ENCODE results near the gene NPTN.
"Not testable (repeated sequence)": the region's sequence is repeated elsewhere in the genome, so short reads cannot be mapped to it uniquely, and the experiment has no call there.

NPTN gene

DNA sequence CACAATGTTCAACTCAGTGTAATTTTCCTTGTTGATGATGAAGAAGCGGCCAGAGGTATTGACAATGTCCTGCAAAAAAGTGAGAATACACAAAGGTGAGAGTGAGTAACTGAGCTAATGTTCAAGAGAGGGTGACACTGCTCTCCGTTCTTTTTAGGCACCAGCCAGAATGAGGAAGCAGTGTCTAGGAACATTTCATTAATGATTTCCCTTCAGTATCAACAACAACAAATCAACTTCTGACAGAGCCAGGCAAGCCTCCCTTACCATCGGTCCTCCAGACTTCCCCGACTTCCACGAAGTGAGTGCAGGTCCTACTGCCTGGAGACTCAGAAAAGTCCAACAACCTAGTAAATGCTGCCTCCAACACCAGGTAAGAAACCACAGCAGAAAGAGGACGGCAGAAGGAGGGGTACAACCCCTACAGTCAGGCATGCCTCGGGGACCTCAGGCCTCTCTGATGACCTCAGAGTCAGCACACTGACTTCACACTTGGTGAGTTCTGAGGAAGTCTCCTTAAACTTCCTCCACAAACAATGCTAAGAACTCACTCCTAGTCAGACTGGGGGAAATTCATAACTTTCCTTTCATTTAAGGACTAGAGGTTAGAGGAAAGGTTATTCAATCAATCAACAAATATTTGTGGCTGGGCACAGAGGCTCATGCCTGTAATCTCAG, 62.7 kb downstream of the NPTN start:
- DNase-seq (ENCODE audit: low read depth, low spot score): no peak

DNA sequence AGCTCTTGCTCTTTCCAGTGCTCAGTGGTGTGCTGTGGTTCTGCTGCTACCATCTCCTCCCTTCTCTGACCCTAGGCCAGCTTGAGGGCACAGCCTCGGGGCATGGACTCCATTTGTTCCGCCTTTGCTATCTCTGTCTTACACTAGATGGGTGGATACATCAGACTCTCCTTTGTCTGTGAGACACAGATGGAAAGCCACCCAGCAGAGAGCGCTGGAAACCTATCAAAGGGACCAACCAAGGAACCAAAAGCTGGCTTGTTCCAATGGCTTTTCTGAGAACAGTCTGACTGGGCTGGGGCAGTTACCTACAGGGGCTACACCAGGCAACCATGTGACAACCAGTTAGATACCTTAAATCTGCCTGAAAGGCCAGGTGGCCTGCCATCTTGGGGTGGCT, 63.8 kb downstream of the NPTN start:
- DNase-seq (ENCODE audit: low read depth, low spot score): no peak

DNA sequence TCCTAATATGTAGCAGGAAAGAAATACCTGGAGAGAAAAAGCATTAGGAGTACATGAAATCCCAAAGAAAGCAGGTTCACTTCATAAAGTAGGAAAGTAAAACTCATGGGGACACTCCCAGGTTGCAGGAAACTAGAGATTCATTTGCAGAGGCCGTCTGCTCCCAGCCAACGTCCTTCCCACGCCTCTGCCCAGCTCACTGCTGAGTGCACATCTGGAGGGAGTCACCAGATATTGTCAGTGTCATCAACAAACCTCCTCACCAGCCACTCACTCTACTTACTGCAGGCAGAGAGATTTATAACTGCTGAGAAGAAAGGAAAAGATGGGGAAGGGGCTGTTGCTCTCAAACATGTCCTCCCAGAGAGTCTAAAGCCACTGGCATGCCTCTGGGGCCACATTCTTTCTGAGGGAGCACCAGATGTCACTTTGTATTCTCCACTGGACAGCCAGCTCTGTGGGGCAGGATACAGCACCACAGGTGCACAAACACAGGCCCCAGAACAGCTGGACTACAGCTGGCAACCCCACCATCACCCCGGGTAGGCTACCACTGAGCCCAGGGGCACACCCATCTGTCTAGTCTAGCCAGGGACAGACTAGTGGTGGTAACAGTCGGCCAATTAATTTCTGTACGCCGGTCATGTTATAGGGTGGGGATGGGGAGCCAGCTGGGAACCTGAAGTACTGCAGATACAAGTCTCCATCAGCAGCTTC, 64.5 kb downstream of the NPTN start:
- no peak for DNase-seq (ENCODE audit: low read depth, low spot score)

DNA sequence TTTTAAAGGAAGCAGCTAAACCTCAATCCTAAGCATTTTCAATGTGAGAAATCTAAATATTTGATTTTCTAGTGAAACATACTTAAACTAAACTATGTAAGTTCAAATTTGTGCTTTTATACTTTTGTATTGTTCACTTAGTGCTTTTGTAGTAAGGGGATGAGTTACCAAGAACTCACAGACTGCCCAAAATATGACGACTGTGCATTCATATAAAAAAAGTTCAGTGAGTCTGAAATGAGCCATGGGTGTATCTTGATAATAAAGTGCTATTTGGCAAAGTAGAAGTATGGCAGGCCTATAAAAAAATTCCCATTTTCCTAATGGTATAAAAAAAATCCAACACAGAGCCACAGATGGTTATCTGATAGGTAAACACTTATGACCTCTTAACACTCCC, 66.2 kb downstream of the NPTN start:
- no peak for DNase-seq (ENCODE audit: low read depth, low spot score)

DNA sequence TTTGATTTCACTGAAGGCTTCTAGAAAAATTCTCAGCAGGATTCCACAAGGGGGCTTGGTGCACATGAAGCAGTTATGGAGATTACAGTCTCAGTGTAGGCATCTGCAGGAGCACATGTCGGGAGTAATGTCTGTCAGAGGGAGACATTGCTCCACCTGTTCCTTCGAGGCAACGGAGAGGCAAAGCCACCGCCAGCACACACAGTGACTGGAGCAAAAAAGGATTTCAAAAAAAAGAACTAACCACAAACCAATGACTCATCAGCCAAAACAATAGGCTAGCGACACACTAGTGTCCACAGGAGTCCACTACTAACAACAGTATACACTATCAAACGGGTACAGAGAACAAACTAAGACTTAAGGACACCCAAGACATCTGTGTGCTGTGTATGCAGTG, 68.9 kb downstream of the NPTN start:
- DNase-seq (ENCODE audit: low read depth, low spot score): no peak

DNA sequence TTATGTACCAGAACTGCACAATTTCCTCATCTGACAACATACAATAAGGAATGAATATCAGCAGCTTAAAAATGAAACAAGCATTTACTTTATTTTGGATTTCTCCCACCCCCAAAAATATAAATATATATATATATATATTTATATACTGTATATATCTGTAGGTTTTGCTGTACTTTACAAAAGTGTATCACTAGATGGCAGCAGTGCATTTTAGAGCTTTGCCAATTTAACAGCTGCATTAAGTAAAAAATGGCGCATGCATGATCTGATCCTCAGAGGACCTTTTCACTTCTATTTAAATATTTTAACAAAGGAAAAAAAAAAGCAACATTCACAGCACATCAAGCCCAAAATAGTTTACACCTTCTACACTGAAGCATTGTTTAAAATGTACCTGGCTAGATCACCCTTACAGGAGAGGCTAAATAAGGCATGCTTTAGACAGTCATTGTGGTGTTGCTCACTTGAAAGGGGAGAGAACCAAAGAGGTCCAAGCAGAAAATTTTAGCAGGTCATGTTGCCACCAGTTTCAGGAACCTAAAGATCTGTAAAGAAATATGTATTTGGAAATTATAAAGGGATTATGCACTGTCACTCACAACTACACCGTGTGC, 72.6 kb downstream of the NPTN start:
- DNase-seq (ENCODE audit: low read depth, low spot score): peak; percentile 50

DNA sequence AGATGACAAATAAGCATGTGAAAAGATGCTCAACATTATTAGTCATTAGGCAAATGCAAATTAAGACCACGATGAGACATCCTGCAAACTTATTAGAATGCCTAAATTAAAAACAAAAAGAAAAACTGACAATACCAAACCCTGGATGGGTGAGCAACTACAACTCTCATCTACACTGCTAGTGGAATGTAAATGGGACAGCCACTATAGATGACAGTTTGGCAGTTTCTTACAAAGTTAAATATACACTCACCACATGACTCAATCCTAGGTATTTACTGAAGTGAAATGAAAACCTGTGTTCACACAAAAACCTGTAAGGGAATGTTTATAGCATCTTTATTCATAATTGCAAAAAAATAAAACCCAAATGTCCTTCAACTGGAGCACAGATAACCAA, 74.7 kb downstream of the NPTN start:
- DNase-seq (ENCODE audit: low read depth, low spot score): no peak

DNA sequence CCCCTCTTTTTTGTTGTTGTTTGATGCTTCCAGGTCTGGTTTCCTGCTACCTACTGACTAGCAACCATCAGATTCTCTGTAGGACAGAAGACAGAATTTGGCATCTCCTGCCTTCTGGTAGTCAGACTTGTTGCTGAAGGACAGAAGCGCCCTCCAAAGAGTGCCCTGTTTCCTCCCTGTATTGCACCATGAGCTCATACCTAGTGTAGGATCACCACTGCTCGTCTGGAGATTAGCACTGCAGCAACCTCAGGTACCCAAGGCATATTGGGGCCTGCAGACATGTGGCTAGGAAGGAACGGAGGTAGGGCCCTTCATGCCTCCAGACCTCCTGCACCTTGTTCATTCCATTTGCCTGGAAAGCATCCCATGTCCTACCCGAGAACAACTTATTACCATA, 78.1 kb downstream of the NPTN start:
- no peak for DNase-seq (ENCODE audit: low read depth, low spot score)

DNA sequence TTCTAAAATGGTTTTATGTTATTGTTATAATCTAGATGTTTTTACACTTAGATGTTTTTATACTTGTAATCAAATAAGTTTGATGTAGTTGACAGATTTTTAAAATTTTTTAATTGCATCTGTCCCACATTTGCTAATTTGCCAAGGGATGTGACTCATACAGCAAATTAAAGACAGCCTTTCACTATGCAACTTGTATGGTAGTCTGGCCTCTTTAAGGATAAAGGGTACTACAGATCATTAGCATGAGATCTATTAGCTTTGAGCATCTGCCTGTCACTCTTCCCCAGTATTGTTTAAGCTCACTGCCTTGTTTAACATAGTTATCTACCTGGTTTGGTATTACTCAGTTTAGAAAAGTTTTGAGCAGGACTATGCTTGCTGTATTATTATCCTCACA, 83.0 kb downstream of the NPTN start:
- DNase-seq (ENCODE audit: low read depth, low spot score): no peak

DNA sequence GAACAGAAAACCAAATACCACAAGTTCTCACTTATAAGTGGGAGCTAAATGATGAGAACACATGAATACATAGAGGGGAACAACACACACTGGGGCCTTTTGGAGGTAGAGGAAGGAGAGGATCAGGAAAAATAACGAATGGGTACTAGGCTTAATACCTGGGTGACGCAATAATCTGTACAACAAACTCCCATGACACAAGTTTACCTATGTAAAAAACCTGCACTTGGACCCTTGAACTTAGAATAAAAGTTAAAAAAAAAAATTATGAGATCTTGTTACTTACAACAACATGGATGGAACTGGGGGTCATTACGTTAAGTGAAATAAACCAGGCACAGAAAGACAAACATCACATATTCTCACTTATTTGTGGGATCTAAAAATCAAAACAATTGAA, 84.3 kb downstream of the NPTN start:
- not testable (repeated sequence) for DNase-seq (ENCODE audit: low read depth, low spot score)

DNA sequence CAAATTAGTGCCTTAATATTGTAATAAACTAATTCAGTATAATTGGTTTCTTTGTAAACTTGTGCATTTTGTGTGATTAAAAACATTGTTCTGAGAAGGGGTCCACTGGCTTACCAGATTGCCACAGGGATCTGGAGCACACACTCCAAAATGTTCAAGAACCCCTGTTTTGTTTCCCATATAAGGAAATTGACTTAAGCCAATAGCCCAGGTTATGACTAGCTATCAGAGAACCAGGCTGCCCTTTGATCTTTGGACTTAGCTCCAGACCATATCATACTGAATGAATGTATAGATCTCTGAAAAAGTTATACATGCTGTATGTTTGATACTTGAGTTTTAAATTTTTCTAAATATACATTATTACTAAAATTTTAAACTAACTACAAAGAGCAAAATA, 91.7 kb downstream of the NPTN start:
- no peak for DNase-seq (ENCODE audit: low read depth, low spot score)

DNA sequence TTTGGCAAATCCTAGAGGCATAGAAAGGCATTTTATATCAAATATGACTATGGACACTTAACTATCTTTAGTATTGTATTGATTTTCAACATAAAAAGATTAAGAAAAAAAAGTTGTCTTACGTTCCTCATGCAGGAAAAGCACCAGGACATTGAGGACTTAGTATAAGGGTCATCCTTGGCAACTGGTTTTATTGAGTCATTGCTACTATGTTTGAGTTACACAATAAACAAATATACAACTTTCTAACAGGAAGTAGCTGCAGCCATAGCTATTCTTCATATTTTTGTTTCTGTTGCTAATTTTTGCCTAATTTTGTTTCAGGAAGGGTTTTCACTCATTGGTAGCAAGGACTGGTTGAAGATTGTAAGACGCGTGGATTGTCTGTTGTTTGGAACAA, 93.0 kb downstream of the NPTN start:
- no peak for DNase-seq (ENCODE audit: low read depth, low spot score)

DNA sequence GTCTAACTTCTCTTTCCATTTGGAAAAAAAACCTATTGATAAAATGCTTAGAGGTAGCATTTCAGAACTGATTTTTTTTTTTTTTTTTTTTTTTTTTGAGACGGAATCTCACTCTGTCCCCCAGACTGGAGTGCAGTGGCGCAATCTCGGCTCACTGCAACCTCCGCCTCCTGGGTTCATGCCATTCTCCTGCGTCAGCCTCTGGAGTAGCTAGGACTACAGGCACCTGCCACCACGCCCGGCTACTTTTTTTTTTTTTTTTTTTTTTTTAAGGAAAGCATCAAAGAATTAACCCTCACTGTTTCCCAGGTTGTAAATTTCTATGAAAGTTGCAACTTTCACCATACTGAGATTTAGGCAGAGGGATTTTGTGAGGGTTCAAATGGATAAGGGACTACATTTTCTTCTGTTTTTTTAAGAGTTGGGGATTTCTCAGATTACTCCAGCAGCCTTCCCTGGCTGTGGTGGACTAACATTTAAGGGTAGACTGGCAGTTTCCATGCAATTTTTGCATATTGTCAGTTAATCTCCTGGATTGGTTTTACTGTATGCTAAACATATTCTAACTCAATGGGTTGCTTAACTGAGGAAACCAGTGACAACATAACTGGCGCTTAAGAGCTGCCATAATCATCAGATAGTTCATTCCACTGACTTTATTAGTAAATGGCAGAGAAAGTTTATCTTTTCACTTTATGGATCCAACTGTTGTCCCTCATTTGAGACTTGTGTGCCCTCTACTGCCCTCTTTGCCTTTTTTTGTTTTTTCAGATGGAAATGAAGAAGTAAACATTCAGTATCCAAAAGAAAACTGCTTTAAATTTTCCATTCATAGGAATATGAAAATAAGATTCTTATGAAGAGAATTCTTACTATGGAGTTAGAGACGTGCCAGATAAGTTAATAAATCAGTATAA, 93.7 kb downstream of the NPTN start:
- DNase-seq (ENCODE audit: low read depth, low spot score): no peak

DNA sequence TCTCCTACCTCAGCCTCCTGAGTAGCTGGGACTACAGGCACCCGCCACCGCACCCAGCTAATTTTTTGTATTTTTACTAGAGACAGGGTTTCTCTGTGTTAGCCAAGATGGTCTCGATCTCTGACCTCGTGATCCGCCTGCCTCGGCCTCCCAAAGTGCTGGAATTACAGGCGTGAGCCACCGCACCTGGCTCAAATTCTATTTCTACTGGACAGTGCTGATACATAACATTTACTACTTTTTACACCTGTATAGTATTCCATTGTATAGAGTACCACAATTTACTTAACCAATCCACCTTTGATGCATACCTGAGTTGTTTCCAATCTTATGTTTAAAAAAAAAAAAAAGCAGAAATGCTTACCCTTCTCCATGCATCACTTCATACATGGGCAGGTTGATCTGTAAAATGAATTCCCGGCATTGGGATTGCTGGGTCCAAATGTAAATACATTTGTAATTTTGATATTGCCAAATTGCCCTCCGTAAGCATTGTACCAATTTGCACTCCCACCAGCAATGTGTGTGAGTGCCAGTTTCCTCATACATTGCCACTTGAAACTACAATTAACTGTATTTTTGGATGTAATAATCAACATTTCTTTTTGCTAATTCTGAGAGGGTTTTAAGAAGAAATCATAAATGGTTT, 94.5 kb downstream of the NPTN start:
- DNase-seq (ENCODE audit: low read depth, low spot score): no peak

DNA sequence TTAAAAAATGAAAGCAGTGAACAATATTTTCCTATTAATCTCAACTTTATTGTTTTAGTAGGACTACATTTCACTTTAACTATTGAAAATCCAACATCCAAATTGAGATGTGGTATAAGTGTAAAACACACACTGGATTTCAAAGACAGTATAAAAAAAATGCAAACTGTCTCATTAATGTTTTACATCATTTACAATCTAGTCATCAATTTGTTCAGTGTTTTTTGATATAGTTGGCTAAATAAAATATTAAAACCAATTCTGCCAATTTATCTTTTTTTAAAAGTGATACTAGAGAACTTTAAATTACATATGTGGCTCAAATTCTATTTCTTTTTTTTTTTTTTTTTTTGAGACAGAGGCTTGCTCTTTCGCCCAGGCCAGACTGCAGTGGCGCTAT, 95.1 kb downstream of the NPTN start:
- DNase-seq (ENCODE audit: low read depth, low spot score): no peak

DNA sequence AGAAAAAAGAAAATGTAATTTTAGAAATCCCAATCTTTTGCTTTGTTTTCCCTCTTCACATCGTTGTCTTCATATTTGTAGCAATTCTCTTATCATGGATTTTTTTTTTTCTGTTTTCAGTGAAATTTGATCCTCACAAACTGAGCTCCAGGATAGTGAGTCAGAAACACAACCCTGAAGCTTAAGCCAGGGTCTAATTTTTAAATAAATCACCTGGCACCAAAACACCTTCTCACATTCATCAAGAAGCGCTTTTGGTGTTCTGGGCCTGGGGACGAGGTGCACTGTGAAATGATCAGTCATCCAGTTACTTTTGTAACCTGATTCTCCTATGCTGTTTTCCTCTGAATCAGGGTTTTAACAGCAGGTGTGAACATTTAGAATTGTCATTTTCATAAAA, 102.5 kb downstream of the NPTN start:
- no peak for DNase-seq (ENCODE audit: low read depth, low spot score)

DNA sequence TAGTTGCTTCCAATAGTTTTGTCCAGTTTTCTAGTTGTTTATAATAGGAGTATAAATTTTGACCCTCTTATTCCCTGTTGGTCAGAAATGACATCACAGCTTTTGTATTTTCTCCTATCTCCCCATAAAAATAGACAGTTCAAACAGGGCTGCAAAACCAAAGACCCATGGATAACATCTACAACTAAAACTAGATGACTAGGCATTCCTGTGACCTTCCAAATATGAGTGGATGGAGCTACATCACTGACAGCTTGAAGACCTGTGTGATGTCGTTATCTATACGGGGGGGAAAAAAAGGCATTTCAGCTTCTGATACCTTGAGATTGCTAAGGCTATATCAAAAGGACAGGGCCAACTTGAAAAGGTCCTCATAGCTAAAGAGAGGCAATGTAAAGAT, 105.6 kb downstream of the NPTN start:
- no peak for DNase-seq (ENCODE audit: low read depth, low spot score)

DNA sequence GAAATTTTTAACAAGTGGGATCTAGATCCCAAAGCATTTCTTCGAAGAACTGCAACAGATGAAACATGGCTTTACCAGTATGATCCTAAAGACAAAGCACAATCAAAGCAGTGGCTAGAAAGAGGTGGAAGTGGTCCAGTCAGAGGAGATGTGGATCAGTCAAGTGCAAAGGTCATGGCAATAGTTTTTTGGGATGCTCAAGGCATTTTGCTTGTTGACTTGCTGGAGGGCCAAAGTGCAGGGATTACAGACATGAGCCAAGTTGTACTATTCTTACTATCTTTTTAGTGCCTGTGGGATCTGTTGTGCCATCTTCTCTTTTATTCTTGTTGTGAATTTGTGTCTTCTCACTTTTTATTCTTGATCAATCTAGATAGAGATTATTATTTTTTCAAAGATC, 108.3 kb downstream of the NPTN start:
- DNase-seq (ENCODE audit: low read depth, low spot score): no peak

DNA sequence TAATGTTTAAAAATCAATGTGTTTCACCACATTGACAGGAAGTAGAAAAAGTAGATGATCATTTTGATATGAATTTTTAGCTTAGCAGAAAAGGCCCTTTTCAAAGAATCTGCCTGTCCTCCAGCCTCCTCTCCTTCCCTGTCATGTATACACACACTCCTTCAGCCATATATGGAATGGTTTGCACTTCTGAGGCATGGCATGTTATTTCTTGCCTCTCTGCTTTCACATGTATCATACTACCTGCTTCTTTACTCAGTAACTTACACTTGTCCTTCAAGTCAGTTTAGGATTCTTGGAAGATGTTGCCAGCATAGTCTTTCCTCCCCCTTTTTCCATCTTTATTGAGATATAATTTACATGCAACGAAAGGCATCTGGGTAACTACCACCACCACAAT, 111.2 kb downstream of the NPTN start:
- DNase-seq (ENCODE audit: low read depth, low spot score): no peak

DNA sequence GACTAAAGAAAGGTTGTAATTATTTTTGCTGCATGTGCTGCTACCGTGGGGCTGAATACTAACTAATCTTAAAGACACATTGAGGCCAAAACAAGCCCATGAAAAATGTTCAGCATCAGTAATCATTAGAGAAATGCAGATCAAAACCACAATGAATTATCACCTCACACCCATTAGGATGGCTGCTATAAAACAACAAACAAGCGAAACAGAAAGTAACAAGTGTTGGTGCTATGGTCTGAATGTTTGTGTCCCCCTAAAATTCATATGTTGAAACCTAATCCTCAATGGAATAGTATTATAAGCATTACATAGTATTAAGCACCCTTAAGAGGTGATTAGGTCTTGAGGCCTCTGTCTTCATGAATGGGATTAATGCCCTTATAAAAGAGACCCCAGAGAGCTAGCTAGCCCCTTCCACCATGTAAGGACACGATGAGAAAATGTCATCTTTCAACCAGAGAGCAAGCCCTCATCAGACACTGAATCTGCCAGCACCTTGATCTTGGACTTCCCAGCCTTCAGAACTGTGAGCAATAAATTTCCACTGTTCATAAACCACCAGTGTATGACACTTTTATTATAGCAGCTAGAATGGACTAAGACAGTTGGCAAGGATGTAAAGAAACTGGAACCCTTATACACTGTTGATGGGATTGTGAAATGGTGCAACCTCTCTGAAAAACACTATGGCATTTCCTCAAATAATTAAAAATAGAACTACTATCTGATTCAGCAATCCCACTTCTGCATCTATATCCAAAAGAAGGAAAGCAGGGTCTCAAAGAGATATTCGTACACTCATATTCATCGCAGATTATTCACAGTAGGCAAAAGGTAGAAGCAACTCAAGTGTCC, 114.1 kb downstream of the NPTN start:
- no peak for DNase-seq (ENCODE audit: low read depth, low spot score)
